DND-41 (cell line): ENCODE results near the gene MCF2L.

Experiments used
- ATAC-seq: fragments of 200-7000 bp; cut with Tn5 transposase; 3 replicates; pipeline ENCODE4 v1.9.1; 2021; ENCODE audit warnings: low read depth; ENCODE audit not compliant: insufficient read depth
- DNase-seq: peaks from one replicate; pipeline ENCODE4 v3.0.0-alpha.2; 2020
- H2AFZ ChIP-seq: 2 replicates; pipeline ENCODE4 v1.6.0; 2012; ENCODE audit warnings: low read depth, low read length
- H3K27ac ChIP-seq: 2 replicates; pipeline ENCODE4 v1.5.1; 2012; ENCODE audit warnings: low read length, inconsistent platforms
- H3K27me3 ChIP-seq: fragments of 200-600 bp; sonication (generic); 2 replicates; pipeline ENCODE4 v1.6.0; 2012; ENCODE audit warnings: low read length, mild to moderate bottlenecking, inconsistent platforms; ENCODE audit not compliant: insufficient read depth, poor library complexity
- H3K36me3 ChIP-seq: 2 replicates; pipeline ENCODE4 v1.5.1; 2012; ENCODE audit warnings: low read length, inconsistent platforms; ENCODE audit not compliant: insufficient read depth
- H3K4me1 ChIP-seq: 2 replicates; pipeline ENCODE4 v1.5.1; 2012; ENCODE audit warnings: mild to moderate bottlenecking, low read length; ENCODE audit not compliant: insufficient read depth
- H3K4me2 ChIP-seq: 2 replicates; pipeline ENCODE4 v1.6.0; 2012; ENCODE audit warnings: mild to moderate bottlenecking, moderate library complexity, low read length, inconsistent platforms; ENCODE audit not compliant: insufficient read depth
- H3K4me3 ChIP-seq, 2 experiments: fragments of 200-600 bp in 1 of 2; shearing (Covaris generic) in 1 of 2; 2 replicates each; pipeline ENCODE4 v1.5.1; 2012 to 2016; ENCODE audit warnings: inconsistent platforms in 2 of 2, low read length in 2 of 2, mild to moderate bottlenecking in 2 of 2, low read depth in 1 of 2, moderate library complexity in 1 of 2
- H3K79me2 ChIP-seq: 2 replicates; pipeline ENCODE4 v1.6.0; 2012; ENCODE audit warnings: low read length, inconsistent platforms; ENCODE audit not compliant: insufficient read depth
- H3K9ac ChIP-seq: 2 replicates; pipeline ENCODE4 v1.6.0; 2012; ENCODE audit warnings: low read depth, mild to moderate bottlenecking, inconsistent platforms, low read length, moderate library complexity
- H3K9me3 ChIP-seq: 2 replicates; pipeline ENCODE4 v1.5.1; 2012; ENCODE audit warnings: low read length, moderate library complexity, mild to moderate bottlenecking, inconsistent platforms; ENCODE audit not compliant: insufficient read depth, severe bottlenecking
- H4K20me1 ChIP-seq: 2 replicates; pipeline ENCODE4 v1.6.0; 2012; ENCODE audit warnings: low read length; ENCODE audit not compliant: insufficient read depth
- EZH2 ChIP-seq: IDR thresholded peaks from 3 replicates; pipeline ENCODE4 v1.6.1; 2012; ENCODE audit warnings: borderline replicate concordance, low read depth, mild to moderate bottlenecking, moderate library complexity, low read length, inconsistent platforms; ENCODE audit not compliant: severe bottlenecking
- TF ChIP-seq, protein P1 (sequence below): IDR thresholded peaks from 2 replicates; pipeline ENCODE4 v1.5.1; 2012; ENCODE audit warnings: borderline replicate concordance, low read length, moderate library complexity, mild to moderate bottlenecking; ENCODE audit not compliant: poor library complexity, severe bottlenecking; ENCODE audit errors: extremely low read depth

MCF2L gene

DNA sequence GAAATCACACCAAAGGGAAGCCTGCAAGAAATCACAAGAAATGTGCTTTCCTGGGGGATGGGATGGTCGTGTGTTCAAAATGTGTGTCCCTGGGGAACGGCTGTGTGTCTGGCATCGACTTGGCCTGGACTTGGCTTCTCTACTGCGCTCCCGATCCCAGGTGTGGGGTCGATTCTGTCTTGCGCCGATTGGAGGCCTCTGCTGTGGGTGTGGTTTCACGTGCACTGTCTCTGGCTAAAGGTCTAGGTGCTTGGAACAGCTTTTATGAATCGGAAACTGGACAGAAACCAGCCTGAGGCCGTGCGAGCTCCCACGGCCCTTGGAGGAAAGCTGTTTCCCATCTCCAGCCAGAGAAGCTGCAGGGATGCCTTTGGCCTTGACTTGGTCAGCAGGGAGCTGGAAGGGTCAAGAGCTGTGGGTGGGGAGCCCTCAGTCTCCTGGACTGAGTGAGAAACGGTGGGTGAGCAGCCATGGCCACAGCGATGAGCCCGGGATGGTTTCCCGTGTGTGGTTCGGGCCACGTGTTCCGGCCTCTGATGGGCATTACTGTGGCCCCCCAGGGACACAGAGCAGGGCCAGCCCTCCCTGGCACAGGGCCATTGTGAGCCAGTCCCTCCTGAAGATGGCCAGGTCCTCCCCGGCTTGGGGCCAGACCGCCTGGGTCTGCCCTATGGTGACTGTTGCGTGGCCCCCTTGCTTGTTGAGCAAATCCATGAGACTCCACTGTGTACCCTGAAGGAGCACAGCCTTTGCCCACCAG lies 29.7 kb downstream of the MCF2L start:
- Histone ChIP-seq H3K4me2 (no peak overlapping the region), H4K20me1 (peaks cover 68% of the 10 kb centered on the region), H3K4me1 (no peaks in the 10 kb centered on the region), H3K27ac (no peak overlapping the region), H3K79me2 (no peaks in the 10 kb centered on the region), H3K9ac (no peak overlapping the region), H2AFZ (no peak overlapping the region), H3K9me3 (no peaks in the 10 kb centered on the region), H3K36me3 (no peaks in the 10 kb centered on the region), H3K4me3 (no peak overlapping the region), H3K27me3 (no peaks in the 10 kb centered on the region)
- TF ChIP-seq, protein P1, sequence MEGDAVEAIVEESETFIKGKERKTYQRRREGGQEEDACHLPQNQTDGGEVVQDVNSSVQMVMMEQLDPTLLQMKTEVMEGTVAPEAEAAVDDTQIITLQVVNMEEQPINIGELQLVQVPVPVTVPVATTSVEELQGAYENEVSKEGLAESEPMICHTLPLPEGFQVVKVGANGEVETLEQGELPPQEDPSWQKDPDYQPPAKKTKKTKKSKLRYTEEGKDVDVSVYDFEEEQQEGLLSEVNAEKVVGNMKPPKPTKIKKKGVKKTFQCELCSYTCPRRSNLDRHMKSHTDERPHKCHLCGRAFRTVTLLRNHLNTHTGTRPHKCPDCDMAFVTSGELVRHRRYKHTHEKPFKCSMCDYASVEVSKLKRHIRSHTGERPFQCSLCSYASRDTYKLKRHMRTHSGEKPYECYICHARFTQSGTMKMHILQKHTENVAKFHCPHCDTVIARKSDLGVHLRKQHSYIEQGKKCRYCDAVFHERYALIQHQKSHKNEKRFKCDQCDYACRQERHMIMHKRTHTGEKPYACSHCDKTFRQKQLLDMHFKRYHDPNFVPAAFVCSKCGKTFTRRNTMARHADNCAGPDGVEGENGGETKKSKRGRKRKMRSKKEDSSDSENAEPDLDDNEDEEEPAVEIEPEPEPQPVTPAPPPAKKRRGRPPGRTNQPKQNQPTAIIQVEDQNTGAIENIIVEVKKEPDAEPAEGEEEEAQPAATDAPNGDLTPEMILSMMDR = no peak
- TF ChIP-seq EZH2 = no peak
- ATAC-seq = no peak
- DNase-seq = no peak

- no peak overlapping the region for H3K27ac ChIP-seq
- H3K9ac ChIP-seq = no peak overlapping the region
- no peaks in the 10 kb centered on the region for H3K9me3 ChIP-seq
- H4K20me1 ChIP-seq = peaks cover 74% of the 10 kb centered on the region
- H3K36me3 ChIP-seq = no peaks in the 10 kb centered on the region
- H3K4me1 ChIP-seq = no peaks in the 10 kb centered on the region
- H3K27me3 ChIP-seq = no peaks in the 10 kb centered on the region
- no peak for ATAC-seq
- H3K4me3 ChIP-seq = no peak overlapping the region
- H2AFZ ChIP-seq = no peak overlapping the region
- DNase-seq = no peak
- no peak overlapping the region for H3K4me2 ChIP-seq
- no peaks in the 10 kb centered on the region for H3K79me2 ChIP-seq
- no peak for TF ChIP-seq EZH2
- TF ChIP-seq, protein P1 = no peak
Measured at GRCh38 chr13:112999414-113000177, 30.6 kb downstream of the MCF2L start.

DNA sequence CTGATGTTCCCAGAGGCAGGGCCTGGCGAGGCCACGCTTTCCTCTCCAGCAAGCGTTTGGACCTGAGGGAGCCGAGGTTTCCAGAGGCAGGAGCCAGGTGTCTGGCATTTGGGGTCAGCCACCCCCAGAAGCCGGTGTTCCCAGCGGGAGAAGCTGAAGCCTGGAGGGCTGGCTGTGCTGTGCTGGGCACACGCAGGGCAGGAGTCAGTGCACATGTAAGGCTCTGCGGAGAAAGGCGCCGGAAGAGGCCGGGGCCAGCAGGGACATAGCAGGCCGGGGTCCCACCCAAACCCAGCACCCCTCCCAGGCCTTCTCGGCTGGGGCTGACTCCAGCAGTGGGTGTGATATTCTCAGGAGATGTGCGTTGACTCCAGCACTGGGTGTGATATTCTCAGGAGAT lies 31.6 kb downstream of the MCF2L start:
- Histone ChIP-seq H3K4me2 (no peak overlapping the region), H3K27ac (no peak overlapping the region), H3K27me3 (no peaks in the 10 kb centered on the region), H3K79me2 (no peaks in the 10 kb centered on the region), H3K36me3 (no peaks in the 10 kb centered on the region), H3K4me1 (no peaks in the 10 kb centered on the region), H4K20me1 (peaks cover 75% of the 10 kb centered on the region), H2AFZ (no peak overlapping the region), H3K9me3 (no peaks in the 10 kb centered on the region), H3K9ac (no peak overlapping the region), H3K4me3 (no peak overlapping the region)
- ATAC-seq (no peak), DNase-seq (no peak)
- TF ChIP-seq EZH2 = no peak
- TF ChIP-seq, protein P1 = no peak
